IPS-18c (cell line): ENCODE measurements around the gene NUDT16.
"Not testable (repeated sequence)": the region's sequence is repeated elsewhere in the genome, so short reads cannot be mapped to it uniquely, and the experiment has no call there.

Experiments used
- H3K4me3 ChIP-seq: 2 replicates; pipeline ENCODE4 v1.7.0; 2013; ENCODE audit warnings: low read depth, mild to moderate bottlenecking, low read length, moderate library complexity; ENCODE audit not compliant: insufficient read depth
- H3K9me3 ChIP-seq: one replicate; pipeline ENCODE4 v1.6.1; 2013; ENCODE audit warnings: mild to moderate bottlenecking, low read length, moderate library complexity; ENCODE audit not compliant: control insufficient read depth, insufficient read depth

Gene NUDT16

GRCh38 chr3:131370935-131371687 is 10.5 kb upstream of the NUDT16 start:
- H3K9me3 ChIP-seq, result peaks cover 4% of the 10 kb centered on the region
- H3K4me3 ChIP-seq, result no peak overlapping the region

DNA sequence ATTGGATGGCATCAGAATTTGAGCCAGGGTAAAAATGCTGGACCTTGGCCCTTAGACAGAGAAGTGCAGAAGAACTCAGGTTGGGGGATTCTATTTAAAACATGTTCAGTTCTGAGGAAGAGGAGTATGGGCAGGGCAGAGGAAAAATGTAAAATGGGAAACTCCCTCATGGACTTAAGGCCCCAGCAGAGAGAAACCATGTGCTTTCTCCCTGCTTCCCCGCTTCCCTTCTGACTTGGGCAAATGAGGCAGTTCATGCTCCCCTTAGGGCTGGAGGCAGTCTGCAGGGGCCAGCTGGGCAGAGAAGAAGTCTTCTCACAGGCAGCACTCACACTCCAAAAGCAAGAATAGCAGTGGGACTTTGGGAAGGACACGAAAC is 9.9 kb upstream of the NUDT16 start:
- Histone ChIP-seq H3K9me3 (peaks cover 4% of the 10 kb centered on the region), H3K4me3 (no peak overlapping the region)

DNA sequence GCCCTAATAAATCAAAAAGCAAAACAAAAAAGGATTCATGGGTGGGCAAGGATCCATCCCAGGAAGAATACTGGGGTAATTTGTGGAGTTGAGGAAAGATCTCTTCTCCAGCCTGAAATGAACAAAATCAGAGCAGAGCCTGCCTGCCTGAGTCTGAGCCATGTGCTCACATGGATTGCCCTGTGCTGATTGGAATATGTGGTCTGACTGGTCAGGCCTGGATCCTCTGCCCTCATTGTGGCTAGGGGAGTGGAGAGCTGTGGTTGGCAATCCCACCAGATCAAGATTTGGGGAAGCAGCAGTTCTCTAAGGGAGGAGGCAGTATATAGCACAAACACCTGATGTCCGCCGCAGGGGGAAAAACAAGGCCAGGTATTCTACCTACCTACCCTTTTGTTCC is 6.8 kb upstream of the NUDT16 start:
- Histone ChIP-seq H3K9me3 (peaks cover 2% of the 10 kb centered on the region), H3K4me3 (no peak overlapping the region)

GRCh38 chr3:131380821-131381444 is 641 bp upstream of the NUDT16 start:
- H3K4me3 ChIP-seq, result peak overlapping the region; percentile 81
- H3K9me3 ChIP-seq, result not testable (repeated sequence)

DNA sequence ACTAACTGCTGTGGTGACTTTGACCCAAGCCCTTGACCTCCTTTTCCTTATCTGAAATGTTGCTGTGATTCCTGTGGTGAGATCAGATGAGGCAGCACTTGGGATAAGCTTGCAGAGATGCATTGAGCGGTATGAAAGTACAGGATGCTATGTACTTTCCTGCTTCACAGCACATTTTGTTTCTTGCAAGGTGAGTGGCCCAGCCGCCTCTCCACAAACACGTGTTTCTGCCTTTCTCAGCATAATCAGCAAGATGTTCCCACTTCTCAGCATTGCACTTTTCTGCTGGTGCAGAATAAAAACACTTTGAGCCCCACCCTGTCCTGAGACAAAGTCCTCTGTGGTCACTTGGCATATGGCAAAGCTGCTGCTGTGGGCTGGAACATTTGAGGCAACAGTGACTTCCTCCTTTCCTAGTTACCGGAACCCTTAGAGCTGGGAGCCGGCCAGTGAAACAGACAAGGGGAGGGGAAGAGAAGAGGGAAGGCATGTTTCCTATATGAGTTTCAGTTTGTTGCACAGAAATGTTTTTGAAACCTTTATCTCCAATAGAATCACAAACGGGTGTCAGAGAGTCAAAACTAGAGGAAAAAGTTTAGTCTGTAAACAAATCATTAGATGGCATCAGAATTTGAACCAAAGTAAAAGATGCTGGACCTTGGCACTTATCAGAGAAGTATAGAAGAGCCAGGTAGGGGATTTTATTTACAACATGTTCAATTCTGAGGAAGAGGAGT is 5.0 kb downstream of the NUDT16 start:
- H3K4me3 ChIP-seq, result no peak overlapping the region
- no peaks in the 10 kb centered on the region for H3K9me3 ChIP-seq

DNA sequence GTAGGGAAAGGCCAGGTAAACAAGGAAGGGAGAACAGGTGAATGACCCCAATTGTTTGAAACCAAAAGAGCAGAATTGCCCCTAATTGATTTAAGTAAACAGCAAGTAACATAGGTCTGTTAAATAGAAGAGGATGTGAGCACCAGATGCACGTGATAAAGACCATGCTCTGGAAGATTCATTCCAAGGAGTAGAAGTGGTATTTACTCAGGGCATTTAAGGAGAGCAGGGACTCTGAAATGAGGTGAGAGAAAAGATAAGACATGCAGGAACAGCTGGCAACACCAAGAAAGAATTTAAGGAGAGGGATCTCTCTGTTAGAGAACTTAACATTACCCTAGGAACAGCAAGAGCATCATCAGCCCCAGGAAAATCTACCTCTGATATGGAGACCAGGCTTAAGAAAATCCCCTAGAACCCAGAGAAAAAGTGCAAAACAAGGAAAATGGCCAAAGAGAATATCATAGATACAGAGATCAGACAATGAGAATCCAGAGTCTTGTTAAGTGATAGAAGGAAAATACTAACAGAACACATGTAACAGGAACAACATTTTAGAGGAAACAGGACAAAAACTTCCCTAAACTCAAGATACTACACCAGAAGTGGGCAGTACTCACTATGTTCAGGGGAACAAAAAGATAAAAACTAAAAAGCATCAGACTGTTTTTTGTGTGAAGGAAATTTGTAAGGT is 6.4 kb downstream of the NUDT16 start:
- Histone ChIP-seq H3K4me3 (no peak overlapping the region), H3K9me3 (no peaks in the 10 kb centered on the region)

- no peak overlapping the region for H3K4me3 ChIP-seq
- H3K9me3 ChIP-seq, result no peaks in the 10 kb centered on the region
These were observed 6.9 kb downstream of the NUDT16 start for GRCh38 chr3:131388490-131388799.

DNA sequence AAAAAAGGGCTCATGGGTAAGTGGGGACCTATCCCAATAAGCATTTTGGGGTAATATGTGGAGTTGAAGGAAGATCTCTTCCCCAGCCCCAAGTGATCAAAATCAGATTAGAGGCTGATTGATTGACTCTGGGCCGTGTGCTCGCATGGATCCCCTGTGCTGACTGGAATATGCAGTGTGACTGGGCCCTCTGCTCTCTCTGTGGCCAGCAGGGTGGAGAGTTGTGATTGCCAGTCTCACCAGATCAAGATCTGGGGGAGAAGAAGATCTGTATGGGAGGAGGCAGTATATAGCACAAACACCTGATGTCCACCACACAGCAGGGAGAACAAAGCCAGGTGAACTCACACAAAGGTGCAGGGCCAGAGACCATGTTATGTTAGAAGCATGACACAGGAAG is 8.8 kb downstream of the NUDT16 start:
- H3K4me3 ChIP-seq, result no peak overlapping the region
- H3K9me3 ChIP-seq, result no peaks in the 10 kb centered on the region

- Histone ChIP-seq H3K4me3 (no peak overlapping the region), H3K9me3 (no peaks in the 10 kb centered on the region)
These were observed 11.5 kb downstream of the NUDT16 start for GRCh38 chr3:131393051-131393450.

DNA sequence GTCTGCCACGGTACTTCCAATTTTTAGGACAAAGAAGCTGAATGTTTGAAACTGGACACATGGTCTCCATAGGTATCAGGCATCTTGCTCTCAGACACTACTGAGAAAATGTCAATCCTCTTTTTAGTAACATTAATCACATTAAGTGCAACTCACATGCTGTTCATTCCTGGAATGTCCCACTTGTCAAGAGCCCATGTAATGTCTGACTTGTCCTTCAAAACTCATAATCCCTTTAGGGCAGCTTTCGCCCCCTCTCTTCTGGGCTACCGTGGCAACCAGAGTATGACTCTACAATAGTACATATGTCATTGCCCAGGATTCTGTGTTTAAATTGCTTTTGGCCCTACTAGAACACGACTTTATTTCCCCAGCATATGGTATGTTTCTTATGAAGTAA is 12.3 kb downstream of the NUDT16 start:
- H3K9me3 ChIP-seq, result no peaks in the 10 kb centered on the region
- H3K4me3 ChIP-seq, result no peak overlapping the region

DNA sequence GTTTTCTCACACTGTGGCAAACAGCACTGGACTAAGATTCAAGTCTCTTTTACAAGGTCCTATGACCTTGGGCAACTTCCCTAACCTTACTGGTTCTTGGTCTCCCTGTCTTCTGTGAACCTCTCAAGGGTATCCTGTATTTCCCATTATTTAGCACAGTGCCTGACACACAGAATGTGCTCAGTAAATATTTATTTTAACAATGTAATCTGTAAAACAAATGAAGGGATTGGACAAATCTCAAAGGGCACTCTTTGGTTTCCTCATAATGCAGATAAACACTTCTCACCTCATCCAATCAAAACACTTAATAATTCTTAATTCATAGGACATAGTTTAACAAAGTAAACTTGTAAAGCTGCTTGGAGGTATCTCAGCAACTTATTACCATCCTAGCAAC is 12.8 kb downstream of the NUDT16 start:
- Histone ChIP-seq H3K4me3 (no peak overlapping the region), H3K9me3 (no peaks in the 10 kb centered on the region)

DNA sequence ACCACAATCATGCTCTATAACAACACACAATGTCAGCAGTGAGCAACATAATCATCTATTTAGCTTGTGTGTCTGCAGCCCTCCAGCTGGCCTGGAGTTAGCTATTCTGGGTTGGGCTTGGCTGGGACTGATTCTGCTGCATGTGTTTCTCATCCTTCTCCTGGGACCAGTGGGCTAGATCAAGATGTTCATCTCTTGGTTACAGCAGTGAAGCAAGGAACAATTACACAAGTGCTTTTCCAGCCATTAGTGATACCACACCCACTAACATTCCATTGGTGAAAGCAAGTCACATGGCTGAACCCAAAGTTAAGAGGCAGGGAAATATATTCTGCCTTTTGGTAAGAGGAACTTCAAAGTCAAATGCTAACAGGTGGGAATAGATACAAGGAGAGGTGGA is 14.6 kb downstream of the NUDT16 start:
- no peak overlapping the region for H3K4me3 ChIP-seq

GRCh38 chr3:131397889-131398288 is 16.3 kb downstream of the NUDT16 start:
- H3K4me3 ChIP-seq, result no peak overlapping the region

More for the DNA sequence above, 14.6 kb downstream of the NUDT16 start:
- H3K9me3 ChIP-seq, result no peaks in the 10 kb centered on the region

DNA sequence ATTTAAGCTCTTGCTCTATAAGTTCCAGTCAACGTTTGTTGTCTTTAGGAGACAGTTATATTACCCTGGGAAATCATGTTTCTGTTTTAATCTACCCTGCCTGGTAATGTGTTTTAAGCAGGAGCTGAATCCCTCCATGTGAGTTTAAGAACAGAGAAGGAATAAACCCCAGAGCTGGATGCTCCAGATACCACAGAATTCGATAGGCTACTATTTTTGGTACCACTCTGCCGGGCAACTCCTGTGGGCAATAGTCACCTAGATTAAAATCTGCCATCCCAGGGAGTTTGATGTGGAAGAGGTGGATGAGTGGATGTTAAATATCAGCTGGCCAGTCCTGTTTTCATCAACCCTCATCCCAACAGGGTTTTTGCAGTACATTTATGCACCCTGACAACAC is 20.4 kb downstream of the NUDT16 start:
- no peaks in the 10 kb centered on the region for H3K9me3 ChIP-seq
- no peak overlapping the region for H3K4me3 ChIP-seq

More at GRCh38 chr3:131397889-131398288, 16.3 kb downstream of the NUDT16 start:
- no peaks in the 10 kb centered on the region for H3K9me3 ChIP-seq

- Histone ChIP-seq H3K4me3 (no peak overlapping the region), H3K9me3 (no peaks in the 10 kb centered on the region)
These were observed 20.9 kb downstream of the NUDT16 start for GRCh38 chr3:131402391-131403039.

DNA sequence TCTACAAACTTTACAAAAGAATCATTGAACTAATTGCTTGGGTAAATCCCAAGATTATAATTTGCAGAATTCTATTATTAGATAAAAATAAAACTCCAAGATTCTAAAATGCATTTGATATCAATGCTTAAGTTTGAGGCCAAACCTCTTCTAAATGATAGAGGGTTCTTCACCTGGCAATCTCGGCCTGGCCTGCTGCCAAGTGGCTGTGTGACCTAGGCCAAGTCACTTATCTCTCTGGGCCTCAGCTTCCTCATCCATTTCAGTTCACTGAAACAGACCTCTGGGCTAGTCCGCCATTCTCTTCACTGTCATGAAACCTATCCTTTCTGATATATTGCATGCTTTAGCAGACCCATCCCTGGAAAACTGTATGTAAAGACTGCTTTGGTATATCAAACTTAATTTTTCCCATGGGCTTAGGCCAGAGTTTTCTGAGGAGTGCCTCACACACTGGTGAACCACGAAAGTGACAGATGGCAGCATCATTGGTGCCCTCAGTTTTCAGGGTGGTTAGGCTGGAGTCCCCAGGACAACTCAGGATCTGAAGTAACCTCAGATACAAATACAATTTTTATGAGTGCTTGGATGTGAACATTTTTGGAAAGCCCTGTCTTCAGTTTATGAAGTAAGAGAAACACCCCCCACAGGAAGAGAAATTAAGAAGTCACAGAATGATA is 21.8 kb downstream of the NUDT16 start:
- Histone ChIP-seq H3K9me3 (no peaks in the 10 kb centered on the region), H3K4me3 (no peak overlapping the region)

GRCh38 chr3:131405411-131405810 is 23.8 kb downstream of the NUDT16 start:
- Histone ChIP-seq H3K9me3 (no peaks in the 10 kb centered on the region), H3K4me3 (no peak overlapping the region)
